Mesothelial cell of epicardium (in vitro differentiated cells): ENCODE measurements around the gene RING1. TPM values are rescaled to one million over a fixed set of nuclear protein-coding genes. Genes with fewer than 3 reads are reported as not detected.
A peak's percentile ranks its signal among the peaks of the same experiment; 100 is the strongest.
"Not testable (repeated sequence)": the region's sequence is repeated elsewhere in the genome, so short reads cannot be mapped to it uniquely, and the experiment has no call there.

Source experiments
- DNase-seq, 2 experiments: peaks; one replicate each; pipeline ENCODE4 v3.0.0; 2021; ENCODE audit warnings: low spot score in 2 of 2; ENCODE audit not compliant: unreplicated experiment in 2 of 2
- H3K27ac Mint-ChIP-seq: 2 replicates; pipeline ENCODE4 v1.8.0; 2021; ENCODE audit warnings: mixed read lengths
- H3K27me3 Mint-ChIP-seq: 2 replicates; pipeline ENCODE4 v1.8.0; 2021; ENCODE audit warnings: low read depth, mixed read lengths
- H3K36me3 Mint-ChIP-seq: 2 replicates; pipeline ENCODE4 v1.8.0; 2021; ENCODE audit warnings: mixed read lengths
- H3K4me1 Mint-ChIP-seq: 2 replicates; pipeline ENCODE4 v1.8.0; 2021; ENCODE audit warnings: mixed read lengths
- H3K4me3 Mint-ChIP-seq: 2 replicates; pipeline ENCODE4 v1.8.0; 2021; ENCODE audit warnings: mild to moderate bottlenecking, moderate library complexity, mixed read lengths
- H3K9me3 Mint-ChIP-seq: 2 replicates; pipeline ENCODE4 v1.8.0; 2021; ENCODE audit warnings: mixed read lengths
- CTCF ChIP-seq: fragments of 200-600 bp; sonication (generic); IDR thresholded peaks from one replicate; pipeline ENCODE4 v1.5.0; 2021; ENCODE audit warnings: antibody characterized with exemption; ENCODE audit not compliant: unreplicated experiment
- total RNA-seq: library from RNA; stranded (reverse); gene quantifications from 3 replicates; pipeline ENCODE4 v1.2.1, GENCODE V29; 2021

Gene RING1
- total RNA-seq, 1 donor from 2014 or later, result 59.0 TPM

- Mint-ChIP-seq H3K27ac (no peak overlapping the region), H3K36me3 (peaks cover 2% of the 10 kb centered on the region), H3K27me3 (peaks cover 46% of the 10 kb centered on the region), H3K4me3 (no peak overlapping the region), H3K9me3 (no peaks in the 10 kb centered on the region), H3K4me1 (peaks cover 21% of the 10 kb centered on the region)
- DNase-seq, result no peak
- TF ChIP-seq CTCF, result no peak
Observed at GRCh38 chr6:33215271-33216116, 7.2 kb downstream of the RING1 start.

DNA sequence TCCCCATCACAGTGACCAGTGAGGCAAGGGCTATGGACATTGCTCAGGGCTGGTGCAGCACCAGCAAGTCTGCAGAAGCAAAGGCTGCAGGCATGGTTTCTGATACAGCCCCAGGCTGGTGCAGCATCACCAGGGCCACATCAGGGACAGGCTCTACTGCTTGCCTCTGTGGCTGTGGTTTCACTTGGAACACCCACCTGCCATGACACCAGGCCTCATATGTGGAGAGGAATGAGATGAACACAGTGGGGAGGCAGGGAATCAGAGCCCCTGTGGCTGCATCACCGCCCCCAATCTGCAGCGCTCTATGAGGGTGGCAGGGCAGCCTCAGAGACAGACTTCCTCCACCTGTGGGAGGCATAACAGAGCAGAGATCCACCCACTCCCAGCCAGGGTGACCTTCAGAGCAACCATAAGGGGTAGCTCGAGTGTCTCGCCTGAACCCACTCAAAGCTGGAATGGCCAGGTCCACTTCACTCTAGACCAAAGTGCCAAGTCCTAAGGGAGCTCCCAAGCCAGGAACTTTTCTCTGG, 7.9 kb downstream of the RING1 start:
- H3K36me3 Mint-ChIP-seq, result no peaks in the 10 kb centered on the region
- no peak overlapping the region for H3K27ac Mint-ChIP-seq
- TF ChIP-seq CTCF, result no peak
- no peak for DNase-seq
- H3K4me1 Mint-ChIP-seq, result peaks cover 21% of the 10 kb centered on the region
- H3K9me3 Mint-ChIP-seq, result no peaks in the 10 kb centered on the region
- H3K27me3 Mint-ChIP-seq, result peaks cover 47% of the 10 kb centered on the region
- no peak overlapping the region for H3K4me3 Mint-ChIP-seq

- peaks cover 56% of the 10 kb centered on the region for H3K27me3 Mint-ChIP-seq
- H3K27ac Mint-ChIP-seq, result no peak overlapping the region
- no peaks in the 10 kb centered on the region for H3K9me3 Mint-ChIP-seq
- H3K4me3 Mint-ChIP-seq, result no peak overlapping the region
- H3K36me3 Mint-ChIP-seq, result no peaks in the 10 kb centered on the region
- DNase-seq, result no peak
- no peak for TF ChIP-seq CTCF
- peaks cover 21% of the 10 kb centered on the region for H3K4me1 Mint-ChIP-seq
Observed at GRCh38 chr6:33217246-33217645, 8.9 kb downstream of the RING1 start.

- Mint-ChIP-seq H3K27me3 (peaks cover 58% of the 10 kb centered on the region), H3K4me1 (peaks cover 19% of the 10 kb centered on the region), H3K27ac (no peak overlapping the region), H3K4me3 (no peak overlapping the region), H3K9me3 (peaks cover under 1% of the 10 kb centered on the region), H3K36me3 (no peaks in the 10 kb centered on the region)
- no peak for DNase-seq
- no peak for TF ChIP-seq CTCF
Observed at GRCh38 chr6:33217681-33218080, 9.4 kb downstream of the RING1 start.

DNA sequence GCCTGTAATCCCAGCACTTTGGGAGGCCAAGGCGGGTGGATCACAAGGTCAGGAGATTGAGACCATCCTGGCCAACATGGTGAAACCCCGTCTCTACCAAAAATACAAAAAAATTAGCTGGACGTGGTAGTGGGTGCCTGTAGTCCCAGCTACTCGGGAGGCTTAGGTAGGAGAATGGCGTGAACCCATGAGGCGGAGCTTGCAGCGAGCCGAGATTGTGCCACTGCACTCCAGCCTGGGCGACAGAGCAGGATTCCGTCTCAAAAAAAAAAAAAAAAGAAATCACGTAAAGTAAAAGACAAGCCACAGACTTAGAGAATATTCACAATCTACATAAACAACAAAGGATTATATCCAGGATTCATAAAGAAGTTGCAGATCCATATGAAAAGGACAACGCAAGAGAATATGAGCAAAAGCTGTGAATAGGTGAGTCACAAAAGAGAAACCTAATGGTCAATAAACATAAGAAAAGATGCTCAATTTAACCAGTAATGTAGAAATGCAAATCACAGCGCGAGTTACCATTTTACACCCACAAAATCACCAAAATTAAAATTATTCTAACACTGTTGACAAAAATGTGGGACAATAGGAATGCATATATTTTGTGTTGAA, 18.3 kb downstream of the RING1 start:
- H3K9me3 Mint-ChIP-seq, H3K4me1 Mint-ChIP-seq, H3K27ac Mint-ChIP-seq, DNase-seq, H3K36me3 Mint-ChIP-seq, H3K4me3 Mint-ChIP-seq: not testable (repeated sequence)
- H3K27me3 Mint-ChIP-seq, result peaks cover 62% of the 10 kb centered on the region

- Mint-ChIP-seq H3K4me1 (peaks cover 12% of the 10 kb centered on the region), H3K27ac (peak overlapping the region; percentile 60), H3K36me3 (no peaks in the 10 kb centered on the region), H3K9me3 (no peaks in the 10 kb centered on the region), H3K27me3 (peaks cover 14% of the 10 kb centered on the region), H3K4me3 (no peak overlapping the region)
- TF ChIP-seq CTCF, result no peak
- DNase-seq, result no peak
Observed at GRCh38 chr6:33235221-33235634, 26.9 kb downstream of the RING1 start.
